Breast epithelium (tissue), 4 donors: ENCODE data around the gene ATP1B4. TPM values are rescaled to one million over a fixed set of nuclear protein-coding genes. Genes with fewer than 3 reads are reported as not detected.

ENCODE experiments used
- DNase-seq, 2 donors: peaks; one replicate each; pipeline ENCODE4 v3.0.0-alpha.2; 2019; ENCODE audit warnings: low spot score in 2 of 2
- H3K27ac ChIP-seq, 2 donors: fragments of 200-600 bp; sonication (generic) in 1 of 2; one replicate each; pipeline ENCODE4 v1.5.1; 2016 to 2019; ENCODE audit warnings: mild to moderate bottlenecking in 1 of 2
- H3K27me3 ChIP-seq, 2 donors: fragments of 200-600 bp; sonication (generic) in 1 of 2; one replicate each; pipeline versions ENCODE4 v1.5.1 to v1.6.0; 2017 to 2019; ENCODE audit warnings: control low read depth in 1 of 2, mild to moderate bottlenecking in 1 of 2
- H3K36me3 ChIP-seq: fragments of 200-600 bp; one replicate; pipeline ENCODE4 v1.5.1; 2019
- H3K4me1 ChIP-seq, 2 donors: fragments of 200-600 bp; sonication (generic); one replicate each; pipeline ENCODE4 v1.5.1; 2016 to 2019; ENCODE audit warnings: control low read depth in 1 of 2
- H3K4me3 ChIP-seq, 3 donors: fragments of 200-600 bp; sonication (generic); 1 replicate in 2 of 3; 2 replicates in 1 of 3; pipeline ENCODE4 v1.5.1; 2016 to 2019; ENCODE audit warnings: mild to moderate bottlenecking in 3 of 3, moderate library complexity in 2 of 3
- H3K9me3 ChIP-seq, 2 donors: fragments of 200-600 bp; sonication (generic) in 1 of 2; one replicate each; pipeline ENCODE4 v1.5.1; 2016 to 2019; ENCODE audit warnings: control low read depth in 1 of 2
- CTCF ChIP-seq, 3 donors: fragments of 450-650 bp; IDR thresholded peaks; one replicate each; pipeline ENCODE4 v1.5.1; 2016 to 2017; ENCODE audit warnings: antibody characterized with exemption in 3 of 3, mild to moderate bottlenecking in 3 of 3, moderate library complexity in 3 of 3
- POLR2A ChIP-seq: fragments of 450-650 bp; IDR thresholded peaks from one replicate; pipeline ENCODE4 v1.6.1; 2016; ENCODE audit warnings: antibody characterized with exemption, mild to moderate bottlenecking, moderate library complexity
- POLR2AphosphoS5 ChIP-seq, 3 donors: sonication (generic); formaldehyde crosslinking; IDR thresholded peaks; one replicate each; pipeline ENCODE4 v1.6.1; 2017; ENCODE audit warnings: antibody characterized with exemption in 3 of 3
- intact Hi-C: fragments of 100-400 bp; cut with DNase I; formaldehyde crosslinking; loops from one replicate; pipeline ENCODE4 v1.15.1; 2023; ENCODE audit warnings: low total_unique reads
- total RNA-seq, 3 donors: library from RNA; depleted of rRNA; stranded (reverse); fragments of >200 nt; gene quantifications; one replicate each; pipeline ENCODE4 v1.1.0, GENCODE V29; 2016

Gene ATP1B4
- total RNA-seq, 3 donors from 2014 or later, result not detected

- no peak for DNase-seq
- peaks cover 0 to 3% of the 10 kb centered on the region in 2 donors for H3K9me3 ChIP-seq
- no peaks in the 10 kb centered on the region for H3K36me3 ChIP-seq
- H3K27me3 ChIP-seq, result peaks cover 0 to 5% of the 10 kb centered on the region in 2 donors
- no peak overlapping the region for H3K27ac ChIP-seq
- no peaks in the 10 kb centered on the region for H3K4me1 ChIP-seq
- intact Hi-C loops, result no loop called here
- TF ChIP-seq CTCF (IDR thresholded peaks at IDR 0.05) (no peak), POLR2AphosphoS5 (IDR thresholded peaks at IDR 0.05) (no peak), POLR2A (no peak)
- H3K4me3 ChIP-seq, result no peak overlapping the region
Measured at GRCh38 chrX:120408168-120408567, 46.3 kb downstream of the ATP1B4 start.

DNA sequence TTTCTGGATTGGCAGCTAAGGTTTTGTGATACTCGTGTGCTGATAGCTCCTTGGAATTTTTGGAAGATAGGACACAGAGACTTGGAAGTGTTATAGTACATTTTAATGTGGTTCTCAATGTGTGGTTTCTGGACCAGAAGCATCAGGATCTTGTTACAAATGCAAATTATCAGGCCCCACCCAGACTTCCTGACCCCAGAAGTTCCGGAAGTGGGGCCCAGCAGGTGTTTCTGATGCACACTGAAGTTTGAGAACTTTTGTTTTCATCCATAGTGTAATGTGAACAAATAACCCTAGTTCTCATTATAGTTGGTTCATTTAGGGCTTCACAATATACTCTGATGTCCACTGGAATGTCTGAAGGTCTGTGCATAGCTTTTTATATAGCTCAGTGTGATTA, 57.6 kb downstream of the ATP1B4 start:
- H3K9me3 ChIP-seq, result no peaks in the 10 kb centered on the region
- no peaks in the 10 kb centered on the region for H3K36me3 ChIP-seq
- peaks cover 0 to 17% of the 10 kb centered on the region in 2 donors for H3K27me3 ChIP-seq
- intact Hi-C loops, result no loop called here
- TF ChIP-seq POLR2AphosphoS5 (IDR thresholded peaks at IDR 0.05) (no peak), POLR2A (no peak), CTCF (IDR thresholded peaks at IDR 0.05) (no peak)
- no peak for DNase-seq
- H3K27ac ChIP-seq, result no peak overlapping the region
- no peaks in the 10 kb centered on the region for H3K4me1 ChIP-seq
- no peak overlapping the region for H3K4me3 ChIP-seq

DNA sequence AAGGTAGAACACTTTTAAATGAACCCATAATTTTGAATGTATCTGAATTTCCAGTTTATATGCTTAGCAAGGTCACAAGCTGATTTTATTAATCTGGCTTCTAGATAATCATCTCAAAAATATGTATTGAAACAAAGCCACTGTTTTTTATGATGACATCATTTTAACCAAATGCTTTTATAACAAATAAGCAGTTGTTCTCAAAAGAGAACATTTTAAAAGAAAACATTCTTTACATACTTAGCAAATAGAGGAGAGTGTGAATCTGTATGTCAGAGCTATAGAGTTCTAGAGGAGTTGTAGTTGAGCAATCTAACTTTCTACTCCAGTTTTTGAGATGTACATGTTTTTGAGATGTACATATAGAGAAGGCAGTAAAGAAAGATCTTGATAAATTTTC, 64.7 kb downstream of the ATP1B4 start:
- H3K9me3 ChIP-seq, result no peaks in the 10 kb centered on the region
- TF ChIP-seq POLR2AphosphoS5 (IDR thresholded peaks at IDR 0.05), result no peak
- no peak for TF ChIP-seq CTCF (IDR thresholded peaks at IDR 0.05)
- no peak for TF ChIP-seq POLR2A
- H3K27ac ChIP-seq, result no peak overlapping the region
- intact Hi-C loops, result no loop called here
- no peaks in the 10 kb centered on the region for H3K36me3 ChIP-seq
- H3K27me3 ChIP-seq, result no peaks in the 10 kb centered on the region
- no peak for DNase-seq
- no peaks in the 10 kb centered on the region for H3K4me1 ChIP-seq
- H3K4me3 ChIP-seq, result no peak overlapping the region

DNA sequence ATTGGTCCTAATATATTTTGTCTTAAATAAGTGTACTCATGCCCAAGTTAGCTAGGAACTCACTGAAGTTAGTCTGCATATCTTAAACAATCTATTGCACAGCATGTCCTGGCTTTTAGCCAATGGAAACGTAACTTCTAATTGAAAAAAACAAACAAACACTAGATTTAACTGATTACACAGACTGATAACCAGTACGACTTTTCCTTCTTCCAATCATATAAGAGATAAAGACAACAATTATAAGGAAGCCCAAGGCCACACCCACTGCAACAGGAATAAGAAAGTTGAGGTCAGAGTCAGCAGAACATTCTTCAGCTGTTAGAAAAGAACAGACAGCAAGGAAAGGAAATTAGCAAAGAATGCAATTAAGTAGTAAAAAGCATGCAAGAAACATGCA, 66.4 kb downstream of the ATP1B4 start:
- no peak overlapping the region for H3K27ac ChIP-seq
- no peaks in the 10 kb centered on the region for H3K27me3 ChIP-seq
- TF ChIP-seq POLR2A (no peak), CTCF (IDR thresholded peaks at IDR 0.05) (no peak), POLR2AphosphoS5 (IDR thresholded peaks at IDR 0.05) (no peak)
- H3K36me3 ChIP-seq, result no peaks in the 10 kb centered on the region
- H3K4me1 ChIP-seq, result no peaks in the 10 kb centered on the region
- DNase-seq, result no peak
- no peaks in the 10 kb centered on the region for H3K9me3 ChIP-seq
- intact Hi-C loops, result no loop called here
- H3K4me3 ChIP-seq, result no peak overlapping the region

- Histone ChIP-seq H3K27me3 (no peaks in the 10 kb centered on the region), H3K9me3 (no peaks in the 10 kb centered on the region), H3K36me3 (no peaks in the 10 kb centered on the region), H3K4me1 (no peaks in the 10 kb centered on the region), H3K4me3 (no peak overlapping the region), H3K27ac (no peak overlapping the region)
- intact Hi-C loops, result no loop called here
- TF ChIP-seq CTCF (IDR thresholded peaks at IDR 0.05), result no peak
- no peak for TF ChIP-seq POLR2AphosphoS5 (IDR thresholded peaks at IDR 0.05)
- TF ChIP-seq POLR2A, result no peak
- DNase-seq, result no peak
Measured at GRCh38 chrX:120429776-120430540, 68.1 kb downstream of the ATP1B4 start.

Other genes with a start within 250 kb of the ATP1B4 start
- 1 to 10 TPM in 2 of 3 donors, not detected in 1; 1.3 to 1.9 TPM for gene RHOXF1, start 246.2 kb upstream of the ATP1B4 start, total RNA-seq
- gene RHOXF2, start 203.5 kb upstream of the ATP1B4 start, total RNA-seq, result not detected
- 10 to 100 TPM; 12.6 to 49.8 (median 18.4) TPM for gene ZBTB33, start 111.3 kb upstream of the ATP1B4 start, total RNA-seq
- 1 to 10 TPM in 2 of 3 donors, under 1 TPM in 1; 0.80 to 5.6 (median 1.3) TPM for gene TMEM255A, start 50.6 kb upstream of the ATP1B4 start, total RNA-seq
- gene LAMP2, start 107.2 kb downstream of the ATP1B4 start, total RNA-seq, result 100 to 1,000 TPM; 135 to 197 (median 135) TPM
- gene CUL4B, start 198.9 kb downstream of the ATP1B4 start, total RNA-seq, result 10 to 100 TPM; 38.7 to 45.5 (median 45.1) TPM
- 10 to 100 TPM; 18.9 to 31.0 (median 30.8) TPM for gene MCTS1, start 242.0 kb downstream of the ATP1B4 start, total RNA-seq